ENCODE measurements around the gene ALX4.

The ALX4 gene

DNA sequence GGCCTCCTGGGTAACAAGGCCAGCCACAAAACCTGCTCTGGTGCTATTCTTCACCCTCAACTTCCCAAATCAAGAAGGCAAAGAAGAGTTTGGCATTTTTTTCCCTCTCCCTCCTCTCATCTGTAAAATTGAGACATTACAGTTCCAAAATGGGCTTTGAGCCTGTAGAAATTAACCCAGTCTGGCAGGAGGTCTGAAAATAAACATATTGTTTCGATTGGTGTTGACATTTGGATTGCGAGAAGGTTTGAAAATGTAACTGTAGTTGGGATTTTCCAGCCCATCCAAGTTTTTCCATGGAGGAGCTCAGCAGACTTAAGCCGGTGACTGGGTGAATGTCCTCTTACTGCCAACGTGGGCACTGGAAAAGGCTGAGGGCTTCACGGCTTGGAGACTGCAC is 35.0 kb upstream of the ALX4 start:
- TF ChIP-seq, protein P1, sequence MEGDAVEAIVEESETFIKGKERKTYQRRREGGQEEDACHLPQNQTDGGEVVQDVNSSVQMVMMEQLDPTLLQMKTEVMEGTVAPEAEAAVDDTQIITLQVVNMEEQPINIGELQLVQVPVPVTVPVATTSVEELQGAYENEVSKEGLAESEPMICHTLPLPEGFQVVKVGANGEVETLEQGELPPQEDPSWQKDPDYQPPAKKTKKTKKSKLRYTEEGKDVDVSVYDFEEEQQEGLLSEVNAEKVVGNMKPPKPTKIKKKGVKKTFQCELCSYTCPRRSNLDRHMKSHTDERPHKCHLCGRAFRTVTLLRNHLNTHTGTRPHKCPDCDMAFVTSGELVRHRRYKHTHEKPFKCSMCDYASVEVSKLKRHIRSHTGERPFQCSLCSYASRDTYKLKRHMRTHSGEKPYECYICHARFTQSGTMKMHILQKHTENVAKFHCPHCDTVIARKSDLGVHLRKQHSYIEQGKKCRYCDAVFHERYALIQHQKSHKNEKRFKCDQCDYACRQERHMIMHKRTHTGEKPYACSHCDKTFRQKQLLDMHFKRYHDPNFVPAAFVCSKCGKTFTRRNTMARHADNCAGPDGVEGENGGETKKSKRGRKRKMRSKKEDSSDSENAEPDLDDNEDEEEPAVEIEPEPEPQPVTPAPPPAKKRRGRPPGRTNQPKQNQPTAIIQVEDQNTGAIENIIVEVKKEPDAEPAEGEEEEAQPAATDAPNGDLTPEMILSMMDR (conservative IDR thresholded peaks at IDR 0.05; ENCODE audit: low read depth, low read length), result no peak
- no peak for DNase-seq (ENCODE audit: low read depth)
- H3K4me3 ChIP-seq (ENCODE audit: low read depth, low read length), result no peak overlapping the region

DNA sequence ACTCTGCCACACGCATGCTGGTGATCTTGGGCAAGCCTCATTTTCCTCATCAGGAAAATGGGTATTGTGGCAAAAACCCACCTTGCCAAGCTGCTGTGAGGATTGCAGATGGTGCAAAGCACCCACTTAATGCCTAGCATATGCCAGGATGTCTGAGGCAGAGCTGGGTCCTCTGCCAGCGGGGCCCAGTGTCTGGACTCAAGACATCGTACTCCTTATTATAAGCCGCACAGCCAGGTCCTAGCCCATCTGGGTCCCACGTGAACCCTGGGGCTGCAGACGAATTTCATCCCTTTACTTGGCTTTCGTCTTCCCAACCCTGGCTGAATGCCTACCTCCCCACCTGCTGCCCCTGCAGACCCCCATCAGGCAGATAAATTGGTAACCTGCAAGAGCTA is 34.5 kb upstream of the ALX4 start:
- no peak overlapping the region for H3K4me3 ChIP-seq (ENCODE audit: low read depth, low read length)
- TF ChIP-seq, protein P1 (conservative IDR thresholded peaks at IDR 0.05; ENCODE audit: low read depth, low read length), result no peak
- no peak for DNase-seq (ENCODE audit: low read depth)

DNA sequence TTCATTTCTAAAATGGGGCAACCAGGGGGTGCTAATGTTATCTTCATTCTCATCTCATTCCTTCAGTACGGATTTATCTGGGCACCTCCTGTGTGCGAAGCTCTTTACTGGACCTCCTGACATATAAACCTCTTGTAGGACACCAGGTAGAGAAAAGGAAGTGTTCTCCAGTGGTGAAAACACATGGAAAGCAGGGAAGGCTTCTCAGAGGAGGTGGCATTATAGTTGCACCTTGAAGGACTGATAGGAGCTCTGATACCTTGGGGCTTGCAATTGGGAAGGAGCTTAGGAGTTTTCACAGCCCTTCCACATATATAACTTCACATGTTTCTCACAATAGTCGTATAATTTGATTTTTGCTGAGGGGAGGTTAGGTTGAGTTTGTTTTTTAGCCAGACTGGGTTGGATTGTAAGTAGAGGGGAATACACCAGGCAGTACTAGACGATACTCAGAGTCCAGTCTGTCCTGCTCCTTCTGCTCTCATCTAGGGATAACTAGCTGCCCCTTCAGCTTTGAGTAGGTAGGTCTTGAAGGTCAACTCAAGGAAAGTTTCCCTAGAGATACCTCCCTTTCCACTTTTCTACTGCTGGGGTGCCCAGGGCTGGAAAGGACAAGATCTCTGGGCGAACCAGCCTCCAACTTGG is 34.0 kb upstream of the ALX4 start:
- no peak overlapping the region for H3K4me3 ChIP-seq (ENCODE audit: low read depth, low read length)
- TF ChIP-seq, protein P1 (conservative IDR thresholded peaks at IDR 0.05; ENCODE audit: low read depth, low read length), result no peak
- DNase-seq (ENCODE audit: low read depth), result no peak

DNA sequence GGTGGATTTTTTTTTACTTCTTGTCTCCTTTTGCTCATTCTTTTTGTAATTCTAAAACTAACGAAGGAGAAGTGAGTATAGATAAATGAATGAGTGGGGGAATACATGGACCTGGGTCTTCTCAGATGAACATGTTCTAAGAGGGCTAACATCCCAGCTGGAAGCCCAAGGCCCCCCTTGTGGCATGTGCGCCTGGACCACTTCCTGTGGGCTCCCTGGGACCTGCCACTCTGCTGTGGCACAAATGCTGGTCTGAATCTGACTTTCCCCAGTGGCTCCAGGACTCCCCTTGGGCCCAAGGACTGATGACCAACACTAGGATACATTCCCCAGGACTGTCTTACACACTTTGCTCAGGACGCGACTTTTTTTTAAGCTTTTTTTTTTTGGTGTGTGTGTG is 32.7 kb upstream of the ALX4 start:
- H3K4me3 ChIP-seq (ENCODE audit: low read depth, low read length), result no peak overlapping the region
- DNase-seq (ENCODE audit: low read depth), result no peak
- TF ChIP-seq, protein P1 (conservative IDR thresholded peaks at IDR 0.05; ENCODE audit: low read depth, low read length), result no peak

DNA sequence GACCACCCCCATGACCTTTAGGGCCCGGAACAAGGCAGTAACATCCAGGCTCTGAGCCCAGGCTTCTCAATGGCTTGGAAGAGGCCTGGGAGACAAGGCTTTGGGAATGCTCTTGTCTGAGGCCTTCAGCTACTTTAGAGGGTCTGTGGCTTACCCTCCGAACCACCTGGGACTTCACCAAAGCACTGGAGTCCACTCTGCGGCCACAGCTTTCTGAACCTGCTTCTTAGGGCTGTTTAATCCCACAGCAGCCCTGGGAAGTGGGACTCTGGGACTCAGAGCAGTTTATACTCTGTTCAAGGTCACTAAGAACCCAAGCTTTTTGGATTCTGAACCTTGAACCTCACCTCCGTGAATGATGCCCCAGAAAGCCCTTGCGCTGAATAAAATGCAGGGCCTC is 30.7 kb upstream of the ALX4 start:
- TF ChIP-seq, protein P1 (conservative IDR thresholded peaks at IDR 0.05; ENCODE audit: low read depth, low read length), result no peak
- DNase-seq (ENCODE audit: low read depth), result no peak
- no peak overlapping the region for H3K4me3 ChIP-seq (ENCODE audit: low read depth, low read length)

DNA sequence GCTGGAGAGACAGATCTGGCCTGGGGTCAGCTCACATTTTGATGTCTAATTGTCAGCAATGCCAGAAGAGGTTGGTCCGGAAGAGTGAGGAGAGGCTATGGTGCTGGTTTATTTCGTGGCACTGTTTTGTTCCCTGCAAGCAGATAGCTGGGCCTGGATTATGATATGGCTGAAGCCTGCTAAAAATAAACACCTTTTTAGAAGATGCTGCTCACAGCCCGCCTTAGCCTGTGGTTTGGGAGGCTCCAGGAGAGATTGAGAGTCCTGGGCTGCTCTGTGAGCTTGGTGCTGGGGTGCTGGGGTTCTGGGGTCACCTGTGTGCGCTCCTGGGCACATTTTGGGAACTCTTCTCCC is 29.6 kb upstream of the ALX4 start:
- TF ChIP-seq, protein P1 (conservative IDR thresholded peaks at IDR 0.05; ENCODE audit: low read depth, low read length), result no peak

More for the DNA sequence above, 29.6 kb upstream of the ALX4 start:
- DNase-seq (ENCODE audit: low read depth), result no peak
- H3K4me3 ChIP-seq (ENCODE audit: low read depth, low read length), result no peak overlapping the region

Measured in choroid plexus epithelial cell (primary cell).